ENCODE results near the gene RAD52.

RAD52 gene

GRCh38 chr12:949453-950191 is at the start of gene RAD52:
Gene RAD52 (minus strand): TSS chr12:949694. CDS start chr12:933058, 16,636 bp downstream.
- no peaks in the 10 kb centered on the region for H3K27me3 ChIP-seq (ENCODE audit: low read depth, low read length)
- H3K9ac ChIP-seq (ENCODE audit: low read length): peak within 1 kb of the TSS; percentile 95
- TF ChIP-seq EZH2phosphoT487 (IDR thresholded peaks at IDR 0.05; ENCODE audit: low read depth) (no peak), CTCF (IDR thresholded peaks at IDR 0.05; ENCODE audit: low read depth, low read length) (peak; percentile 92)
- H3K4me3 ChIP-seq (ENCODE audit: low read length): peak within 1 kb of the TSS; percentile 96
- H3K4me1 ChIP-seq (ENCODE audit: low read length): peaks cover 9% of the 10 kb centered on the region
- no peaks in the 10 kb centered on the region for H4K20me1 ChIP-seq (ENCODE audit: insufficient read depth, low read length)
- peak within 1 kb of the TSS; percentile 74 for H3K4me2 ChIP-seq (ENCODE audit: low read length)
- no peaks in the 10 kb centered on the region for H3K36me3 ChIP-seq (replicated peaks; ENCODE audit: low read depth, low read length)
- H3K9me3 ChIP-seq (ENCODE audit: insufficient read depth, low read length): no peaks in the 10 kb centered on the region
- H2AFZ ChIP-seq (ENCODE audit: low read depth, low read length): peak within 1 kb of the TSS; percentile 97
- H3K79me2 ChIP-seq (ENCODE audit: low read length): peaks cover 41% of the 10 kb centered on the region
- peak within 1 kb of the TSS; percentile 87 for H3K27ac ChIP-seq (ENCODE audit: low read length)

GRCh38 chr12:998020-998874 is 48.8 kb upstream of the RAD52 start:
- Histone ChIP-seq H4K20me1 (ENCODE audit: insufficient read depth, low read length) (peaks cover 12% of the 10 kb centered on the region), H3K36me3 (replicated peaks; ENCODE audit: low read depth, low read length) (peaks cover 7% of the 10 kb centered on the region), H3K9me3 (ENCODE audit: insufficient read depth, low read length) (no peaks in the 10 kb centered on the region), H3K79me2 (ENCODE audit: low read length) (peaks cover 25% of the 10 kb centered on the region), H3K4me2 (ENCODE audit: low read length) (peak overlapping the region; percentile 37), H3K27me3 (ENCODE audit: low read depth, low read length) (no peaks in the 10 kb centered on the region), H2AFZ (ENCODE audit: low read depth, low read length) (no peak overlapping the region), H3K9ac (ENCODE audit: low read length) (no peak overlapping the region), H3K4me3 (ENCODE audit: low read length) (no peak overlapping the region), H3K4me1 (ENCODE audit: low read length) (peaks cover 13% of the 10 kb centered on the region), H3K27ac (ENCODE audit: low read length) (no peak overlapping the region)
- TF ChIP-seq EZH2phosphoT487 (IDR thresholded peaks at IDR 0.05; ENCODE audit: low read depth): no peak
- TF ChIP-seq CTCF (IDR thresholded peaks at IDR 0.05; ENCODE audit: low read depth, low read length): no peak

- peaks cover 7% of the 10 kb centered on the region for H3K36me3 ChIP-seq (replicated peaks; ENCODE audit: low read depth, low read length)
- TF ChIP-seq EZH2phosphoT487 (IDR thresholded peaks at IDR 0.05; ENCODE audit: low read depth): no peak
- TF ChIP-seq CTCF (IDR thresholded peaks at IDR 0.05; ENCODE audit: low read depth, low read length): no peak
- H4K20me1 ChIP-seq (ENCODE audit: insufficient read depth, low read length): peaks cover 12% of the 10 kb centered on the region
- H3K27ac ChIP-seq (ENCODE audit: low read length): no peak overlapping the region
- no peak overlapping the region for H3K9ac ChIP-seq (ENCODE audit: low read length)
- H3K4me3 ChIP-seq (ENCODE audit: low read length): no peak overlapping the region
- H3K79me2 ChIP-seq (ENCODE audit: low read length): peaks cover 30% of the 10 kb centered on the region
- no peaks in the 10 kb centered on the region for H3K9me3 ChIP-seq (ENCODE audit: insufficient read depth, low read length)
- 0 out of 2 replicates have a peak overlapping the region, but pooled peaks have one; percentile 37 for H3K4me2 ChIP-seq (ENCODE audit: low read length)
- H3K4me1 ChIP-seq (ENCODE audit: low read length): peaks cover 17% of the 10 kb centered on the region
- no peaks in the 10 kb centered on the region for H3K27me3 ChIP-seq (ENCODE audit: low read depth, low read length)
- no peak overlapping the region for H2AFZ ChIP-seq (ENCODE audit: low read depth, low read length)
Observed at GRCh38 chr12:997505-997904, 48.0 kb upstream of the RAD52 start.

- Histone ChIP-seq H4K20me1 (ENCODE audit: insufficient read depth, low read length) (peaks cover 12% of the 10 kb centered on the region), H3K36me3 (replicated peaks; ENCODE audit: low read depth, low read length) (peaks cover 7% of the 10 kb centered on the region), H3K4me3 (ENCODE audit: low read length) (no peak overlapping the region), H3K79me2 (ENCODE audit: low read length) (peaks cover 37% of the 10 kb centered on the region), H3K9ac (ENCODE audit: low read length) (no peak overlapping the region), H3K4me1 (ENCODE audit: low read length) (peaks cover 23% of the 10 kb centered on the region), H3K4me2 (ENCODE audit: low read length) (no peak overlapping the region), H2AFZ (ENCODE audit: low read depth, low read length) (no peak overlapping the region), H3K27ac (ENCODE audit: low read length) (no peak overlapping the region), H3K27me3 (ENCODE audit: low read depth, low read length) (no peaks in the 10 kb centered on the region), H3K9me3 (ENCODE audit: insufficient read depth, low read length) (no peaks in the 10 kb centered on the region)
- no peak for TF ChIP-seq EZH2phosphoT487 (IDR thresholded peaks at IDR 0.05; ENCODE audit: low read depth)
- TF ChIP-seq CTCF (IDR thresholded peaks at IDR 0.05; ENCODE audit: low read depth, low read length): no peak
Observed at GRCh38 chr12:996881-997280, 47.4 kb upstream of the RAD52 start.
